Nephron (organoid): Measurements from ENCODE around the gene TIPIN.
"Not testable (repeated sequence)": the region's sequence is repeated elsewhere in the genome, so short reads cannot be mapped to it uniquely, and the experiment has no call there.

Experiments used
- H3K27ac Mint-ChIP-seq, 3 experiments: 2 replicates each; pipeline ENCODE4 v1.8.0; 2020; ENCODE audit warnings: mixed read lengths in 3 of 3, mild to moderate bottlenecking in 2 of 3, moderate library complexity in 1 of 3
- H3K27me3 Mint-ChIP-seq: 2 replicates; pipeline ENCODE4 v1.8.0; 2021; ENCODE audit warnings: low read depth, mild to moderate bottlenecking, moderate library complexity, mixed read lengths
- H3K36me3 Mint-ChIP-seq: 2 replicates; pipeline ENCODE4 v1.8.0; 2020; ENCODE audit warnings: low read depth, mixed read lengths
- H3K4me1 Mint-ChIP-seq: 2 replicates; pipeline ENCODE4 v1.8.0; 2020; ENCODE audit warnings: mixed read lengths
- H3K4me3 Mint-ChIP-seq, 3 experiments: 2 replicates each; pipeline ENCODE4 v1.8.0; 2020; ENCODE audit warnings: mild to moderate bottlenecking in 3 of 3, mixed read lengths in 3 of 3, moderate library complexity in 2 of 3
- H3K9me3 Mint-ChIP-seq: 2 replicates; pipeline ENCODE4 v1.8.0; 2020; ENCODE audit warnings: mixed read lengths
- CTCF ChIP-seq, 3 experiments: fragments of 200-600 bp; sonication (generic); IDR thresholded peaks; one replicate each; pipeline ENCODE4 v1.5.0; 2021; ENCODE audit warnings: antibody characterized with exemption in 3 of 3; ENCODE audit not compliant: unreplicated experiment in 3 of 3

TIPIN gene

DNA sequence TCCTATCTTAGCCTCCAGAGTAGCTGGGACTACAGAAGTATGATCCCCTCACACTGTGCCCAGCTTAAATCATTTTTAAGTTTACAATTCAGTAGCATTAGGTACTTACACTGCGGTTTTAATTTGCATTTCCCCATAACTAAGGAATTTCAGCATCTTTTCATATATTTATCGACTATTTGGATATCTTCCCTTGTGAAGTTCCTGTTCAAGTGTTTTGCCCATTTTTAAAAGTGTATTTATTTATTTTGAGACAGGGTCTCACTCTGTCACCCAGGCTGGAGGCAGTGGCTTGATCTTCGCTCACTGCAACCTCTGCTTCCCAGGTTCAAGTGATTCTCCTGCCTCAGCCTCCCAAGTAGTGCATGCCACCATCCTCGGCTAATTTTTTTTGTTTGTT lies 17.7 kb upstream of the TIPIN start:
- Mint-ChIP-seq H3K4me1 (peaks cover 11% of the 10 kb centered on the region), H3K36me3 (no peaks in the 10 kb centered on the region), H3K27ac (no peak overlapping the region), H3K9me3 (peaks cover 5% of the 10 kb centered on the region), H3K27me3 (no peaks in the 10 kb centered on the region), H3K4me3 (no peak overlapping the region)
- TF ChIP-seq CTCF (IDR thresholded peaks at IDR 0.05; ENCODE audit: unreplicated experiment in 3 of 3), result no peak

- H3K4me1 Mint-ChIP-seq, result peaks cover 11% of the 10 kb centered on the region
- no peaks in the 10 kb centered on the region for H3K27me3 Mint-ChIP-seq
- peak overlapping the region in 2 of 3 experiments; percentile 30 to 64 for H3K4me3 Mint-ChIP-seq
- peaks cover 5% of the 10 kb centered on the region for H3K9me3 Mint-ChIP-seq
- no peak for TF ChIP-seq CTCF (IDR thresholded peaks at IDR 0.05; ENCODE audit: unreplicated experiment in 3 of 3)
- H3K27ac Mint-ChIP-seq, result peak overlapping the region; percentile 61 to 89 (median 84)
- no peaks in the 10 kb centered on the region for H3K36me3 Mint-ChIP-seq
These were observed 13.5 kb upstream of the TIPIN start for GRCh38 chr15:66369773-66370651.

DNA sequence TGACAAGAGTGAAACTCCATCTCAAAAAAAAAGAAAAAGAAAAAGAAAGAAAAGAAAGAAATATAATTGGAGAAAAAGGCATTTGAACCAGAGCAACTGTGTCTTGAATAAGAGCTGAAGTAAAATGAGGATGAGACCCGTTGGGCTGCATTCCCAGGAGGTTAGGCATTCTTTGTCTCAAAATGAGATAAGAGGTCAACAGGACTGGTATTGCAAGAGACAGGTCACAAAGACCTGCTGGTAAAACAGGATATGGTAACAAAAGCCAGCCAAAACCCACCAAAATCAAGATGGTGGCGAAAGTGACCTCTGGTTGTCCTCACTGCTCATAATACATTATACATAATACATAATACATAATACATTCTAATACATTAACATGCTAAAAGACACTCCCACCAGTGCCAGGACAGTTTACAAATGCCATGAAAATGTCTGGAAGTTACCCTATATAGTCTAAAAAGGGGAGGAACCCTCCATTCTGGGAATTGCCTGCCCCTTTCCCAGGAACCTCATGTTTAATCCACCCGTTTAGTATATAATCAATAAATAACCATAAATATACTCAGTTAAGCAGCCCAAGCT lies 8.6 kb upstream of the TIPIN start:
- Mint-ChIP-seq H3K27ac (no peak overlapping the region), H3K4me3 (no peak overlapping the region), H3K9me3 (no peaks in the 10 kb centered on the region), H3K4me1 (peaks cover 7% of the 10 kb centered on the region), H3K27me3 (no peaks in the 10 kb centered on the region), H3K36me3 (no peaks in the 10 kb centered on the region)
- no peak for TF ChIP-seq CTCF (IDR thresholded peaks at IDR 0.05; ENCODE audit: unreplicated experiment in 3 of 3)

DNA sequence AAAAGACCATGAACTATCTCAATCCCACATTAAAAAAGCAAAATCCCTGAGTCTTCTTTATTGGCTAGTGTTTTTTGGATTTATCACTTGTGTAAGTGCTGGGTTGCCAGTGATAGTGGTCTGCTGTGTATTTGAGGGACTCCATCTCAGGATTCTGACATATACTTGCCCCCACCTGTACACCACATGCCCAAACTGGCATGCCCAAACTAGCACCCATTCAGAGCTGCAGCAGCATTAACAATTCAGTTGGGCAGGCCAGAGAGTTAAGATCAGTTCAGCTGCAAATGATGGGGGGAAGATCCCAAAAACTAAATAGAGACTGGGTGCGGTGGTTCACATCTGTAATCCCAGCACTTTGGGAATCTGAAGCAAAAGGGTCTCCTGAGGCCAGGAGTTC lies 6.3 kb upstream of the TIPIN start:
- Mint-ChIP-seq H3K27ac (no peak overlapping the region), H3K9me3 (no peaks in the 10 kb centered on the region), H3K4me3 (no peak overlapping the region), H3K27me3 (no peaks in the 10 kb centered on the region), H3K4me1 (no peaks in the 10 kb centered on the region), H3K36me3 (no peaks in the 10 kb centered on the region)
- TF ChIP-seq CTCF (IDR thresholded peaks at IDR 0.05; ENCODE audit: unreplicated experiment in 3 of 3), result no peak

GRCh38 chr15:66361745-66362460 lies 5.4 kb upstream of the TIPIN start:
- H3K27ac Mint-ChIP-seq, H3K27me3 Mint-ChIP-seq, H3K4me3 Mint-ChIP-seq, H3K4me1 Mint-ChIP-seq, H3K36me3 Mint-ChIP-seq, H3K9me3 Mint-ChIP-seq: not testable (repeated sequence)

DNA sequence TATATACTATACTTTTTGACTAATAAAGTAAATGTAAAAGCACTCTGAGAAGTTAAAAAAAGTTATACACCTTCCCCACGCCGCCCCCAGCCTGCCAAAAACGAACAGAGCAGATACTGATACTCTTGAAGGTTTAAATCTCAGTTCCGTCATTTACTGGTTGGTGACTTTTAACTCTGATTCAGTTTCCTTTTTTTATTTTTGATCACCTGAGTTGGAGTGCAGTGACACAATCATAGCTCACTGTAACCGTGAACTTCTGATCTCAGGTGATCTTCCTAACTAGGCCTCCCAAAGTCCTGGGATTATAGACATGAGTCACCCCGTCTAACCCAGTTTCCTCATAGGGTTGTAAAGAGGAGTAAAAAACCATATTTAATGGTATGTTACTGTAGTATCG lies 3.3 kb upstream of the TIPIN start:
- Mint-ChIP-seq H3K27me3 (no peaks in the 10 kb centered on the region), H3K36me3 (no peaks in the 10 kb centered on the region), H3K4me1 (peaks cover 9% of the 10 kb centered on the region), H3K4me3 (peak overlapping the region in 1 of 3 experiments; percentile 47), H3K27ac (no peak overlapping the region), H3K9me3 (no peaks in the 10 kb centered on the region)
- no peak for TF ChIP-seq CTCF (IDR thresholded peaks at IDR 0.05; ENCODE audit: unreplicated experiment in 3 of 3)
